K562 (cell line): ENCODE data around the gene APPL2. TPM values are rescaled to one million over a fixed set of nuclear protein-coding genes. Genes with fewer than 3 reads are reported as not detected.
A peak's percentile ranks its signal among the peaks of the same experiment; 100 is the strongest.

Experiments used
- ATAC-seq: fragments of 200-7000 bp; cut with Tn5 transposase; 3 replicates; pipeline ENCODE4 v1.9.1; 2020; ENCODE audit warnings: moderate library complexity
- BruUV-seq: library from RNA; stranded (reverse); fragments of 400-500 nt; replicated peaks from 2 replicates; lab custom pipeline; 2021; lab: Mats Ljungman, UMichigan
- CTCF ChIA-PET: fragments of 300-600 bp; formaldehyde crosslinking; extraction: SDS; loops from one replicate; lab custom pipeline; 2021; ENCODE audit warnings: low intra/inter-chr PET ratio; lab: Yijun Ruan, JAX
- POLR2A ChIA-PET: fragments of 300-600, 350-650 bp; sonication (Branson Sonifier 250); formaldehyde crosslinking; extraction: SDS; loops from one replicate; lab custom pipeline; 2021; ENCODE audit warnings: antibody characterized with exemption, inconsistent platforms; lab: Yijun Ruan, JAX
- DNase-seq, 4 experiments: peaks; one replicate each; pipeline versions ENCODE4 v3.0.0 to v3.0.0-alpha.2; 2011 to 2018; ENCODE audit warnings: low spot score in 3 of 4, mixed read lengths in 3 of 4; ENCODE audit errors: extremely low read depth in 1 of 4
- FAIRE-seq: peaks from 2 replicates; lab custom pipeline; 2011; peaks lifted over from hg19 to GRCh38; lab: Jason Lieb, UNC
- H2AFZ ChIP-seq: 2 replicates; pipeline ENCODE4 v1.6.0; 2011; ENCODE audit warnings: low read depth, low read length, control low read depth, inconsistent platforms
- H3K27ac ChIP-seq: fragments of 200-600 bp; 3 replicates; pipeline ENCODE4 v1.8.0; 2011; ENCODE audit warnings: low read depth, mild to moderate bottlenecking, control low read depth, inconsistent platforms, low read length, moderate library complexity, mixed read lengths; ENCODE audit errors: extremely low read depth
- H3K27me3 ChIP-seq, 2 experiments: fragments of 300-600 bp in 1 of 2; 2 replicates in 1 of 2; 3 replicates in 1 of 2; pipeline versions ENCODE4 v1.6.0 to v1.8.0; 2011; ENCODE audit warnings: inconsistent platforms in 2 of 2, low read length in 2 of 2, mild to moderate bottlenecking in 1 of 2, mixed read lengths in 1 of 2, moderate library complexity in 1 of 2; ENCODE audit not compliant: control insufficient read depth in 2 of 2, insufficient read depth in 2 of 2
- H3K36me3 ChIP-seq: fragments of 300-600 bp; 3 replicates; pipeline ENCODE4 v1.8.0; 2011; ENCODE audit warnings: mild to moderate bottlenecking, low read length, inconsistent platforms; ENCODE audit not compliant: control insufficient read depth, insufficient read depth
- H3K4me1 ChIP-seq, 2 experiments: fragments of 200-600 bp in 1 of 2; replicated peaks in 1 of 2; 2 replicates in 1 of 2; 3 replicates in 1 of 2; pipeline versions ENCODE4 v1.5.1 to v1.8.0; 2011; ENCODE audit warnings: inconsistent platforms in 2 of 2, low read length in 2 of 2, mild to moderate bottlenecking in 1 of 2, mixed read lengths in 1 of 2, moderate library complexity in 1 of 2; ENCODE audit not compliant: control insufficient read depth in 2 of 2, insufficient read depth in 2 of 2
- H3K4me2 ChIP-seq: 2 replicates; pipeline ENCODE4 v1.6.1; 2011; ENCODE audit warnings: low read length, control low read depth, inconsistent platforms, mixed read lengths; ENCODE audit not compliant: insufficient read depth
- H3K4me3 ChIP-seq: fragments of 200-600 bp; sonication (generic), shearing (Covaris generic); 2 replicates; pipeline ENCODE4 v1.5.1; 2016; ENCODE audit warnings: control low read depth, inconsistent platforms
- H3K79me2 ChIP-seq: fragments of 200-600 bp; 3 replicates; pipeline ENCODE4 v1.8.0; 2011; ENCODE audit warnings: low read length, inconsistent platforms; ENCODE audit not compliant: control insufficient read depth, insufficient read depth
- H3K9ac ChIP-seq, 2 experiments: 2 replicates each; pipeline versions ENCODE4 v1.6.0 to v1.6.1; 2011; ENCODE audit warnings: low read depth in 2 of 2, low read length in 2 of 2, control low read depth in 1 of 2, inconsistent platforms in 1 of 2, mild to moderate bottlenecking in 1 of 2, mixed read lengths in 1 of 2; ENCODE audit not compliant: insufficient read depth in 1 of 2
- H3K9me1 ChIP-seq: one replicate; pipeline ENCODE4 v1.6.0; 2011; ENCODE audit warnings: inconsistent platforms, mild to moderate bottlenecking, low read length, moderate library complexity; ENCODE audit not compliant: control insufficient read depth, insufficient read depth
- H3K9me3 ChIP-seq: replicated peaks from 2 replicates; pipeline ENCODE4 v1.5.1; 2011; ENCODE audit warnings: low read depth, low read length, inconsistent platforms; ENCODE audit not compliant: control insufficient read depth, insufficient read depth
- H4K20me1 ChIP-seq: replicated peaks from 2 replicates; pipeline ENCODE4 v1.6.1; 2011; ENCODE audit warnings: low read length, inconsistent platforms, mixed read lengths; ENCODE audit not compliant: control insufficient read depth, insufficient read depth
- CTCF ChIP-seq, 3 experiments: IDR thresholded peaks in 2 of 3; conservative IDR thresholded peaks in 1 of 3; 2 replicates each; pipeline ENCODE4 v1.5.1; 2011 to 2012; ENCODE audit warnings: low read length in 3 of 3, mild to moderate bottlenecking in 3 of 3, control low read depth in 2 of 3, improper control_type of control experiment in 1 of 3, inconsistent platforms in 1 of 3, low read depth in 1 of 3, mixed read lengths in 1 of 3, moderate library complexity in 1 of 3; ENCODE audit not compliant: insufficient read depth in 2 of 3
- GMEB1 ChIP-seq: fragments of 250-450 bp; sonication (Bioruptor Pico); IDR thresholded peaks from 2 replicates; pipeline ENCODE4 v1.4.0; 2020; ENCODE audit warnings: mild to moderate bottlenecking
- JUNB ChIP-seq: fragments of 450-650 bp; formaldehyde crosslinking; conservative IDR thresholded peaks from 2 replicates; pipeline ENCODE4 v1.4.0; 2020; ENCODE audit warnings: mild to moderate bottlenecking
- MAFF ChIP-seq: IDR thresholded peaks from 2 replicates; pipeline ENCODE4 v1.6.1; 2012; ENCODE audit warnings: low read length, improper control_type of control experiment
- SMC3 ChIP-seq: conservative IDR thresholded peaks from 2 replicates; pipeline ENCODE4 v1.6.1; 2011; ENCODE audit warnings: low read depth, low read length, improper control_type of control experiment; ENCODE audit not compliant: insufficient read depth
- ZNF449 ChIP-seq: fragments of 250-450 bp; sonication (Bioruptor Pico); IDR thresholded peaks from 2 replicates; pipeline ENCODE4 v1.8.0; 2022; ENCODE audit warnings: moderate library complexity, mild to moderate bottlenecking, inconsistent platforms
- WGBS: fragments of 100-300 bp; shearing (Covaris generic); methylation state at CpG from one replicate; pipeline ENCODE4 v1.1.6; 2016; ENCODE audit warnings: low coverage, mixed read lengths; ENCODE audit not compliant: insufficient coverage; ENCODE audit errors: missing lambda C conversion rate; 5-methylcytosine and 5-hydroxymethylcytosine counted together
- in situ Hi-C: fragments of 300-500 bp; cut with MboI; formaldehyde crosslinking; loops from 4 replicates; pipeline ENCODE4 v1.15.0; 2018; ENCODE audit warnings: inconsistent platforms, mixed read lengths
- intact Hi-C: fragments of 100-400 bp; cut with micrococcal nuclease; formaldehyde crosslinking; loops from 2 replicates; pipeline ENCODE4 v1.14.2; 2022
- polyA plus RNA-seq, 8 experiments: library from polyadenylated mRNA; depleted of rRNA in 4 of 8; stranded (reverse) in 5 of 8; unstranded in 3 of 8; fragments of >200 nt; fragmentation: Nextera tagmentation in 2 of 8; fragmentation: Illumina TruSeq in 1 of 8; extraction: Ambion mirVana in 2 of 8; extraction: Trizol in 1 of 8; gene quantifications; 2 replicates each; pipeline versions ENCODE4 v1.2.1 to v1.2.3, GENCODE V29; 2011 to 2014; ENCODE audit warnings: inconsistent platforms in 1 of 8, missing spikeins in 1 of 8
- total RNA-seq, 7 experiments: library from RNA; depleted of rRNA in 6 of 7; stranded (reverse); fragments of >200 nt in 6 of 7; fragmentation: Illumina TruSeq in 2 of 7; extraction: Trizol in 2 of 7; gene quantifications; 2 replicates each; pipeline versions ENCODE4 v1.2.1 to v1.2.3, GENCODE V29; 2011 to 2021; ENCODE audit warnings: low replicate concordance in 1 of 7

APPL2 gene
- total and polyA plus RNA-seq, 9 of the 15 experiments (the other 6 are each of a cell fraction or from before 2014, with no cell fraction given), result 2.1 to 14.4 (median 8.2) TPM

- TF ChIP-seq ZNF449, result no peak
- TF ChIP-seq GMEB1 (CRISPR knock-in tag), result no peak
- TF ChIP-seq SMC3, result 0 out of 2 replicates have a peak, but pooled peaks have one; percentile 7
- TF ChIP-seq MAFF, result no peak
These were observed 43.6 kb upstream of the APPL2 start (continued) for GRCh38 chr12:105279460-105280056.

DNA sequence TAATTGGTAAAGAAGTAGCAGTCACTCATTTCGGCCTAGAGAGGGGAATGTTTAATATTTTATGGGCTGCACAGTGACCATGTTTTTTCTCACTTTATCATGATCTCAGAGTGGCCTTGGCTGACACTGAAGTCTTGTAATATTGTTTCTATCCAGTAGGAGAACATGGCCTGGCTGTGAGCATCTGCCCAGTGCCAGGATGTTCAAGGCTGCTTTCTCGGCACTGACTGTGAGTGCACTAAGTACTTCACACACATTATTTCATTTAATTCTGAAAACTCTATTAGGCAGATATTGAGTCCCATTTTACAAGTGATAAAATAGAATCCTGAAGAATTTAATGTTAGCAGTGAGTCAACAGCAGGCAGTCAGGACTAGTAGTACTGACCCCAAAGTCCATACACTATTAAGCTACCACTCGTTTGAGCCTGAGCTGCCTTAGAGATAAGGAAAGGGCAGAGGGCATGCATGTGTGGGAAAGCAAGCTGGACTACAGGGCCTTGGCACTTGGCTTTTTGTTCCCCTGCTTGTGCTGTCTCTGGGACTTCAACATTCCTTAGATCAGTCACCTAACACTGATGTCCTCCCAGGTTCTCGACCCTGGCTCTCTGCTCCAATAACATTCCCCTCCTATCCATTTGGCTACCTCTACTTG, 42.2 kb upstream of the APPL2 start:
- Histone ChIP-seq H3K4me3 (no peak overlapping the region), H3K27ac (no peak overlapping the region), H3K9me1 (no peaks in the 10 kb centered on the region), H3K79me2 (no peaks in the 10 kb centered on the region), H3K27me3 (peaks cover 0 to 4% of the 10 kb centered on the region in 2 experiments; a peak in 1 of 5 replicates), H3K9ac (no peak overlapping the region), H2AFZ (no peak overlapping the region), H3K36me3 (no peaks in the 10 kb centered on the region), H3K4me2 (no peak overlapping the region)
- WGBS, result 0% methylated on average over 4 of the region's 4 CpGs
- POLR2A ChIA-PET, result no interaction called here
- CTCF ChIA-PET, result no interaction called here
- intact Hi-C loops, result loop anchor here (5.0 kb wide), 1 partner anchor 104 kb away; no protein-coding TSS in a partner anchor
- ATAC-seq, result peak; percentile 81
- no TSS peak for BruUV-seq
- in situ Hi-C loops, result no loop called here
- TF ChIP-seq CTCF (IDR thresholded peaks at IDR 0.05 in 2 of 3, conservative IDR thresholded peaks at IDR 0.05 in 1 of 3; ENCODE audit: insufficient read depth in 2 of 3, low read depth in 1 of 3, low read length in 3 of 3), result peak in 2 of 3 experiments; percentile 9 to 11; a peak in 1 of 6 replicates
- TF ChIP-seq JUNB (CRISPR knock-in tag), result no peak
- TF ChIP-seq, all 486 proteins: peak for 1
- H3K4me1 ChIP-seq, result no peaks in the 10 kb centered on the region
- no peaks in the 10 kb centered on the region for H3K9me3 ChIP-seq
- H4K20me1 ChIP-seq, result no peaks in the 10 kb centered on the region
- FAIRE-seq, result no peak
- DNase-seq, result peak in 1 of 4 experiments; percentile 7
